Activated CD8-positive, alpha-beta memory T cell treated with anti-CD3 and anti-CD28 coated beads, Interleukin-2, amount 10 ng/mL, durations not matched to agents 7 days and 5 days (primary cell): ENCODE results near the gene EFCAB11. TPM values are rescaled to one million over a fixed set of nuclear protein-coding genes. Genes with fewer than 3 reads are reported as not detected.

Experiments
- ATAC-seq: fragments of 150-1000 bp; cut with Tn5 transposase; one replicate; pipeline ENCODE4 v1.10.0; 2021; ENCODE audit warnings: moderate library complexity
- CTCF ChIA-PET: fragments of 350-600 bp; sonication (Branson Sonifier 250); formaldehyde crosslinking; loops from one replicate; lab custom pipeline; 2021; ENCODE audit warnings: antibody characterized with exemption; lab: Charles Lee
- DNase-seq: peaks from one replicate; pipeline ENCODE4 v3.0.0-alpha.2; 2020
- H3K27ac Mint-ChIP-seq: one replicate; pipeline ENCODE4 v1.8.0; 2021; ENCODE audit warnings: mild to moderate bottlenecking, mixed read lengths
- H3K27me3 Mint-ChIP-seq: one replicate; pipeline ENCODE4 v1.8.0; 2021; ENCODE audit warnings: mixed read lengths
- H3K36me3 Mint-ChIP-seq: one replicate; pipeline ENCODE4 v1.8.0; 2021; ENCODE audit warnings: mild to moderate bottlenecking, mixed read lengths
- H3K4me1 Mint-ChIP-seq: one replicate; pipeline ENCODE4 v1.8.0; 2021; ENCODE audit warnings: mixed read lengths
- H3K4me3 Mint-ChIP-seq: one replicate; pipeline ENCODE4 v1.8.0; 2021; ENCODE audit warnings: mild to moderate bottlenecking, moderate library complexity, mixed read lengths
- H3K9me3 Mint-ChIP-seq: one replicate; pipeline ENCODE4 v1.8.0; 2022; ENCODE audit warnings: low read depth, mixed read lengths
- total RNA-seq, 2 experiments: library from RNA; stranded (reverse); gene quantifications; one replicate each; pipeline ENCODE4 v1.2.3, GENCODE V29; 2021

EFCAB11 gene
- total RNA-seq, 2 experiments from 2014 or later: 11.3 to 12.4 TPM

GRCh38 chr14:89842837-89843236 lies 111.7 kb downstream of the EFCAB11 start:
- Mint-ChIP-seq H3K27me3 (no peaks in the 10 kb centered on the region), H3K9me3 (no peaks in the 10 kb centered on the region), H3K4me3 (no peak overlapping the region), H3K4me1 (no peaks in the 10 kb centered on the region), H3K36me3 (no peaks in the 10 kb centered on the region), H3K27ac (no peak overlapping the region)
- CTCF ChIA-PET: no interaction called here
- DNase-seq (no peak), ATAC-seq (no peak)

GRCh38 chr14:89841851-89842250 lies 112.7 kb downstream of the EFCAB11 start:
- Mint-ChIP-seq H3K4me1 (no peaks in the 10 kb centered on the region), H3K36me3 (no peaks in the 10 kb centered on the region), H3K27ac (no peak overlapping the region), H3K9me3 (no peaks in the 10 kb centered on the region), H3K4me3 (no peak overlapping the region), H3K27me3 (no peaks in the 10 kb centered on the region)
- ATAC-seq: no peak
- no peak for DNase-seq
- CTCF ChIA-PET: no interaction called here

- Mint-ChIP-seq H3K4me1 (no peaks in the 10 kb centered on the region), H3K4me3 (no peak overlapping the region), H3K36me3 (no peaks in the 10 kb centered on the region), H3K27me3 (no peaks in the 10 kb centered on the region), H3K9me3 (no peaks in the 10 kb centered on the region), H3K27ac (no peak overlapping the region)
- DNase-seq (no peak), ATAC-seq (no peak)
- CTCF ChIA-PET: no interaction called here
Measured at GRCh38 chr14:89836830-89837469, 117.6 kb downstream of the EFCAB11 start.

GRCh38 chr14:89833661-89834060 lies 120.9 kb downstream of the EFCAB11 start:
- H3K36me3 Mint-ChIP-seq: no peaks in the 10 kb centered on the region
- H3K27me3 Mint-ChIP-seq: peaks cover 4% of the 10 kb centered on the region
- DNase-seq: no peak
- no peak overlapping the region for H3K27ac Mint-ChIP-seq
- no peaks in the 10 kb centered on the region for H3K9me3 Mint-ChIP-seq
- CTCF ChIA-PET: no interaction called here
- no peaks in the 10 kb centered on the region for H3K4me1 Mint-ChIP-seq
- ATAC-seq: no peak
- no peak overlapping the region for H3K4me3 Mint-ChIP-seq

GRCh38 chr14:89833120-89833532 lies 121.4 kb downstream of the EFCAB11 start:
- Mint-ChIP-seq H3K36me3 (no peaks in the 10 kb centered on the region), H3K4me3 (no peak overlapping the region), H3K4me1 (no peaks in the 10 kb centered on the region), H3K27ac (no peak overlapping the region), H3K27me3 (peaks cover 4% of the 10 kb centered on the region), H3K9me3 (no peaks in the 10 kb centered on the region)
- CTCF ChIA-PET: no interaction called here
- ATAC-seq: no peak
- no peak for DNase-seq

- H3K4me3 Mint-ChIP-seq: no peak overlapping the region
- no peak for ATAC-seq
- H3K27me3 Mint-ChIP-seq: peaks cover 12% of the 10 kb centered on the region
- no peak for DNase-seq
- peaks cover 4% of the 10 kb centered on the region for H3K9me3 Mint-ChIP-seq
- H3K4me1 Mint-ChIP-seq: no peaks in the 10 kb centered on the region
- H3K36me3 Mint-ChIP-seq: peaks cover 2% of the 10 kb centered on the region
- H3K27ac Mint-ChIP-seq: no peak overlapping the region
- CTCF ChIA-PET: no interaction called here
Measured at GRCh38 chr14:89828471-89829165, 125.9 kb downstream of the EFCAB11 start.

GRCh38 chr14:89827265-89827664 lies 127.3 kb downstream of the EFCAB11 start:
- Mint-ChIP-seq H3K4me1 (no peaks in the 10 kb centered on the region), H3K27ac (no peak overlapping the region), H3K36me3 (peaks cover 2% of the 10 kb centered on the region), H3K27me3 (peaks cover 12% of the 10 kb centered on the region), H3K9me3 (peaks cover 7% of the 10 kb centered on the region), H3K4me3 (no peak overlapping the region)
- CTCF ChIA-PET: interaction anchor here (0.5 kb wide), 1 partner anchor 294 kb away, joined by 3 read pairs; no protein-coding TSS in a partner anchor
- DNase-seq: no peak
- no peak for ATAC-seq

- CTCF ChIA-PET: interaction anchor here (0.5 kb wide), 1 partner anchor 293 kb away, joined by 3 read pairs; no protein-coding TSS in a partner anchor
- no peak for ATAC-seq
- peaks cover 7% of the 10 kb centered on the region for H3K9me3 Mint-ChIP-seq
- DNase-seq: no peak
- no peaks in the 10 kb centered on the region for H3K4me1 Mint-ChIP-seq
- no peak overlapping the region for H3K27ac Mint-ChIP-seq
- H3K27me3 Mint-ChIP-seq: peaks cover 12% of the 10 kb centered on the region
- no peak overlapping the region for H3K4me3 Mint-ChIP-seq
- peaks cover 2% of the 10 kb centered on the region for H3K36me3 Mint-ChIP-seq
Measured at GRCh38 chr14:89826596-89826995, 127.9 kb downstream of the EFCAB11 start.

GRCh38 chr14:89823743-89824142 lies 130.8 kb downstream of the EFCAB11 start:
- Mint-ChIP-seq H3K4me3 (no peak overlapping the region), H3K36me3 (peaks cover 2% of the 10 kb centered on the region), H3K9me3 (peaks cover 7% of the 10 kb centered on the region), H3K27ac (no peak overlapping the region), H3K27me3 (peaks cover 7% of the 10 kb centered on the region), H3K4me1 (no peaks in the 10 kb centered on the region)
- DNase-seq (no peak), ATAC-seq (no peak)
- CTCF ChIA-PET: no interaction called here

- ATAC-seq (no peak), DNase-seq (no peak)
- H3K4me3 Mint-ChIP-seq: no peak overlapping the region
- no peaks in the 10 kb centered on the region for H3K9me3 Mint-ChIP-seq
- H3K27me3 Mint-ChIP-seq: peaks cover 12% of the 10 kb centered on the region
- H3K36me3 Mint-ChIP-seq: no peaks in the 10 kb centered on the region
- no peaks in the 10 kb centered on the region for H3K4me1 Mint-ChIP-seq
- no peak overlapping the region for H3K27ac Mint-ChIP-seq
- CTCF ChIA-PET: no interaction called here
Measured at GRCh38 chr14:89814126-89814525, 140.4 kb downstream of the EFCAB11 start.

GRCh38 chr14:89813617-89814031 lies 140.9 kb downstream of the EFCAB11 start:
- Mint-ChIP-seq H3K27ac (no peak overlapping the region), H3K36me3 (no peaks in the 10 kb centered on the region), H3K9me3 (no peaks in the 10 kb centered on the region), H3K4me3 (no peak overlapping the region), H3K27me3 (peaks cover 12% of the 10 kb centered on the region), H3K4me1 (no peaks in the 10 kb centered on the region)
- no peak for ATAC-seq
- CTCF ChIA-PET: no interaction called here
- no peak for DNase-seq

GRCh38 chr14:89811954-89812575 lies 142.5 kb downstream of the EFCAB11 start:
- CTCF ChIA-PET: no interaction called here
- Mint-ChIP-seq H3K4me1 (no peaks in the 10 kb centered on the region), H3K4me3 (no peak overlapping the region), H3K27ac (no peak overlapping the region), H3K36me3 (no peaks in the 10 kb centered on the region), H3K9me3 (no peaks in the 10 kb centered on the region), H3K27me3 (peaks cover 12% of the 10 kb centered on the region)
- DNase-seq: no peak
- ATAC-seq: no peak

GRCh38 chr14:89810101-89810500 lies 144.4 kb downstream of the EFCAB11 start:
- Mint-ChIP-seq H3K9me3 (no peaks in the 10 kb centered on the region), H3K27me3 (peaks cover 12% of the 10 kb centered on the region), H3K27ac (no peak overlapping the region), H3K4me3 (no peak overlapping the region), H3K4me1 (no peaks in the 10 kb centered on the region), H3K36me3 (no peaks in the 10 kb centered on the region)
- CTCF ChIA-PET: no interaction called here
- ATAC-seq: no peak
- DNase-seq: no peak

GRCh38 chr14:89807892-89808291 lies 146.6 kb downstream of the EFCAB11 start:
- H3K27ac Mint-ChIP-seq: no peak overlapping the region
- CTCF ChIA-PET: no interaction called here

More at GRCh38 chr14:89807892-89808291, 146.6 kb downstream of the EFCAB11 start:
- Mint-ChIP-seq H3K4me1 (no peaks in the 10 kb centered on the region), H3K36me3 (no peaks in the 10 kb centered on the region), H3K9me3 (no peaks in the 10 kb centered on the region), H3K4me3 (no peak overlapping the region), H3K27me3 (peaks cover 4% of the 10 kb centered on the region)
- ATAC-seq: no peak
- no peak for DNase-seq
